ENCODE measurements around the gene CRTC1.
"Not testable (repeated sequence)": the region's sequence is repeated elsewhere in the genome, so short reads cannot be mapped to it uniquely, and the experiment has no call there.

CRTC1 gene

GRCh38 chr19:18729933-18730530, 46.6 kb downstream of the CRTC1 start:
- DNase-seq (ENCODE audit: low spot score), result no peak

GRCh38 chr19:18730885-18731513, 47.5 kb downstream of the CRTC1 start:
- DNase-seq (ENCODE audit: low spot score), result no peak

GRCh38 chr19:18731562-18732008, 48.1 kb downstream of the CRTC1 start:
- no peak for DNase-seq (ENCODE audit: low spot score)

GRCh38 chr19:18733196-18733647, 49.7 kb downstream of the CRTC1 start:
- no peak for DNase-seq (ENCODE audit: low spot score)

- DNase-seq (ENCODE audit: low spot score), result not testable (repeated sequence)
Measured at GRCh38 chr19:18733762-18734332, 50.4 kb downstream of the CRTC1 start.

GRCh38 chr19:18735324-18735723, 51.8 kb downstream of the CRTC1 start:
- DNase-seq (ENCODE audit: low spot score), result no peak

GRCh38 chr19:18735752-18736151, 52.3 kb downstream of the CRTC1 start:
- DNase-seq (ENCODE audit: low spot score), result no peak

GRCh38 chr19:18736415-18737336, 53.2 kb downstream of the CRTC1 start:
- no peak for DNase-seq (ENCODE audit: low spot score)

GRCh38 chr19:18737337-18737953, 54.0 kb downstream of the CRTC1 start:
- no peak for DNase-seq (ENCODE audit: low spot score)

GRCh38 chr19:18737954-18738351, 54.5 kb downstream of the CRTC1 start:
- no peak for DNase-seq (ENCODE audit: low spot score)

- DNase-seq (ENCODE audit: low spot score), result no peak
Measured at GRCh38 chr19:18738961-18739690, 55.6 kb downstream of the CRTC1 start.

- no peak for DNase-seq (ENCODE audit: low spot score)
Measured at GRCh38 chr19:18741124-18742121, 57.9 kb downstream of the CRTC1 start.

- no peak for DNase-seq (ENCODE audit: low spot score)
Measured at GRCh38 chr19:18742324-18742723, 58.8 kb downstream of the CRTC1 start.

GRCh38 chr19:18742838-18743783, 59.6 kb downstream of the CRTC1 start:
- no peak for DNase-seq (ENCODE audit: low spot score)

- DNase-seq (ENCODE audit: low spot score), result no peak
Measured at GRCh38 chr19:18743784-18744418, 60.4 kb downstream of the CRTC1 start.

- no peak for DNase-seq (ENCODE audit: low spot score)
Measured at GRCh38 chr19:18745012-18745735, 61.7 kb downstream of the CRTC1 start.

GRCh38 chr19:18745931-18746330, 62.5 kb downstream of the CRTC1 start:
- DNase-seq (ENCODE audit: low spot score), result no peak

Data from GM03348 (cell line).